Right lobe of liver (tissue), 6 donors: ENCODE data around the gene BTG2. TPM values are rescaled to one million over a fixed set of nuclear protein-coding genes. Genes with fewer than 3 reads are reported as not detected.

Source experiments
- ATAC-seq, 4 donors: fragments of 200-7000 bp; cut with Tn5 transposase; one replicate each; pipeline ENCODE4 v1.9.1; 2020; ENCODE audit warnings: mild to moderate bottlenecking in 4 of 4, moderate library complexity in 4 of 4
- DNase-seq, 3 donors: peaks; one replicate each; pipeline ENCODE4 v3.0.0-alpha.2; 2020
- H3K27ac ChIP-seq, 3 donors: fragments of 200-600 bp; one replicate each; pipeline ENCODE4 v1.8.0; 2022
- H3K27me3 ChIP-seq, 2 donors: fragments of 200-600 bp; one replicate each; pipeline ENCODE4 v1.8.0; 2022
- H3K36me3 ChIP-seq, 4 donors: fragments of 200-600 bp; sonication (generic) in 1 of 4; one replicate each; pipeline versions ENCODE4 v1.5.1 to v1.8.0; 2017 to 2022; ENCODE audit warnings: control low read depth in 1 of 4
- H3K4me1 ChIP-seq, 4 donors: fragments of 200-600 bp; sonication (generic) in 1 of 4; one replicate each; pipeline versions ENCODE4 v1.5.1 to v1.8.0; 2017 to 2022; ENCODE audit warnings: control low read depth in 1 of 4
- H3K4me3 ChIP-seq, 3 donors: fragments of 200-600 bp; one replicate each; pipeline ENCODE4 v1.8.0; 2022
- H3K9me3 ChIP-seq, 4 donors: fragments of 200-600 bp; sonication (generic) in 1 of 4; one replicate each; pipeline versions ENCODE4 v1.5.1 to v1.8.0; 2017 to 2022; ENCODE audit warnings: control low read depth in 1 of 4
- POLR2A ChIP-seq: fragments of 450-650 bp; IDR thresholded peaks from one replicate; pipeline ENCODE4 v1.6.1; 2017; ENCODE audit warnings: antibody characterized with exemption, mild to moderate bottlenecking
- WGBS: methylation state at CpG from one replicate; pipeline ENCODE4 v1.1.6; 2018; ENCODE audit warnings: low coverage, low lambda C conversion rate; ENCODE audit not compliant: insufficient coverage; ENCODE audit errors: missing lambda C conversion rate; 5-methylcytosine and 5-hydroxymethylcytosine counted together
- intact Hi-C, 2 donors: fragments of 100-400 bp; cut with DNase I; formaldehyde crosslinking; loops; one replicate each; pipeline versions ENCODE4 v1.11.2 to v1.14.1; 2022
- total RNA-seq, 6 experiments: library from RNA; depleted of rRNA in 2 of 6; stranded (reverse); fragments of >200 nt in 2 of 6; fragmentation: NEBNext Ultra II Directional in 3 of 6; extraction: Animal tissue kit (Norgen Biotek cat#: 25700) in 3 of 6; gene quantifications; one replicate each; pipeline versions ENCODE4 v1.1.0 to v1.2.4, GENCODE V29; 2016 to 2023
- TF ChIP-seq, protein P1 (sequence below), 4 donors: fragments of 200-600 bp in 3 of 4; fragments of 450-650 bp in 1 of 4; IDR thresholded peaks; one replicate each; pipeline versions ENCODE4 v1.5.1 to v1.8.0; 2016 to 2022; ENCODE audit warnings: antibody characterized with exemption in 4 of 4, mild to moderate bottlenecking in 2 of 4
- donor health status: DM: no; HTN: yes; CAD: no.
- donor health status: DM: no; HTN: no; CAD: no.
- donor health status: DM: no; HTN: no; CAD: no.
- donor health status: DM: no; HTN: yes; CAD: no.
- donor health status: DM: no; HTN: yes; CAD: no.

Gene BTG2
- total RNA-seq, 6 experiments from 2014 or later = 2.0 to 11.2 (median 5.4) TPM

GRCh38 chr1:203267347-203267846 is 37.9 kb upstream of the BTG2 start:
- Histone ChIP-seq H3K9me3 (no peaks in the 10 kb centered on the region), H3K27ac (peak overlapping the region; percentile 53 to 71 (median 56)), H3K4me3 (peak overlapping the region; percentile 43 to 64 (median 64)), H3K4me1 (peaks cover 0 to 5% (median 0%) of the 10 kb centered on the region in 4 donors), H3K36me3 (no peaks in the 10 kb centered on the region), H3K27me3 (no peaks in the 10 kb centered on the region)
- TF ChIP-seq, protein P1, sequence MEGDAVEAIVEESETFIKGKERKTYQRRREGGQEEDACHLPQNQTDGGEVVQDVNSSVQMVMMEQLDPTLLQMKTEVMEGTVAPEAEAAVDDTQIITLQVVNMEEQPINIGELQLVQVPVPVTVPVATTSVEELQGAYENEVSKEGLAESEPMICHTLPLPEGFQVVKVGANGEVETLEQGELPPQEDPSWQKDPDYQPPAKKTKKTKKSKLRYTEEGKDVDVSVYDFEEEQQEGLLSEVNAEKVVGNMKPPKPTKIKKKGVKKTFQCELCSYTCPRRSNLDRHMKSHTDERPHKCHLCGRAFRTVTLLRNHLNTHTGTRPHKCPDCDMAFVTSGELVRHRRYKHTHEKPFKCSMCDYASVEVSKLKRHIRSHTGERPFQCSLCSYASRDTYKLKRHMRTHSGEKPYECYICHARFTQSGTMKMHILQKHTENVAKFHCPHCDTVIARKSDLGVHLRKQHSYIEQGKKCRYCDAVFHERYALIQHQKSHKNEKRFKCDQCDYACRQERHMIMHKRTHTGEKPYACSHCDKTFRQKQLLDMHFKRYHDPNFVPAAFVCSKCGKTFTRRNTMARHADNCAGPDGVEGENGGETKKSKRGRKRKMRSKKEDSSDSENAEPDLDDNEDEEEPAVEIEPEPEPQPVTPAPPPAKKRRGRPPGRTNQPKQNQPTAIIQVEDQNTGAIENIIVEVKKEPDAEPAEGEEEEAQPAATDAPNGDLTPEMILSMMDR (IDR thresholded peaks at IDR 0.05) = peak; percentile 89 to 97 (median 92)
- no peak for TF ChIP-seq POLR2A
- ATAC-seq = peak; percentile 91 to 93 (median 92)
- WGBS = under 1% methylated on average over 16 of the region's 20 CpGs
- peak; percentile 78 to 82 (median 80) for DNase-seq
- intact Hi-C loops = no loop called here

DNA sequence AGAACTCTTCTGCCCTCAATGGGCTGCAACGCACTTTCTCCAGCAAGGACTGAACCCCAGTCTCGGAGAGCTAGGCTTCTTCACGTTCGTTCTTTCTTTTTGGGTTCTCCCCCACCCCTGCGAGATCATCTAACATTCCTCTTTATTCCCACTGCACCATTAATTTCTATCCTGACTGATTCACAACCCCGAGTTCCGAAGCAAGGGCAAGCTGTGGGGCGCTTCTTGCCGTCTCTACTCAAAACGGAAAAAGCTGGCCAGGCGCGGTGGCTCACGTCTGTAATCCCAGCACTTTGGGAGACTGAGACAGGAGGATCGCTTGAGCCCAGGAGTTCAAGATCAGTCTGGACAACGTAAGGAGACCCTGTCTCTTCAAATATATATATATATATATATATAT is 37.4 kb upstream of the BTG2 start:
- no peak for TF ChIP-seq POLR2A
- TF ChIP-seq, protein P1 (IDR thresholded peaks at IDR 0.05) = no peak
- Histone ChIP-seq H3K4me1 (peaks cover 0 to 8% (median 0%) of the 10 kb centered on the region in 4 donors), H3K9me3 (no peaks in the 10 kb centered on the region), H3K27ac (peak overlapping the region in 1 of 3 donors; percentile 71), H3K36me3 (no peaks in the 10 kb centered on the region), H3K27me3 (no peaks in the 10 kb centered on the region), H3K4me3 (peak overlapping the region in 2 of 3 donors; percentile 43 to 64)
- DNase-seq (no peak), ATAC-seq (no peak)
- WGBS = 61% methylated on average over 15 of the region's 15 CpGs
- intact Hi-C loops = no loop called here

GRCh38 chr1:203268901-203269653 is 36.2 kb upstream of the BTG2 start:
- 5% methylated on average over 4 of the region's 5 CpGs for WGBS
- TF ChIP-seq POLR2A = no peak
- TF ChIP-seq, protein P1 (IDR thresholded peaks at IDR 0.05) = peak; percentile 84 to 98 (median 87)
- Histone ChIP-seq H3K27ac (no peak overlapping the region), H3K9me3 (no peaks in the 10 kb centered on the region), H3K4me1 (peaks cover 0 to 12% (median 0%) of the 10 kb centered on the region in 4 donors), H3K36me3 (no peaks in the 10 kb centered on the region), H3K4me3 (no peak overlapping the region), H3K27me3 (no peaks in the 10 kb centered on the region)
- DNase-seq (no peak), ATAC-seq (peak; percentile 38 to 53 (median 44))
- intact Hi-C loops = no loop called here

- intact Hi-C loops = loop anchor here (5.0 to 10.0 kb wide), 4 partner anchors 63 to 232 kb away; no protein-coding TSS in a partner anchor
- WGBS = 25% methylated on average over 1 of the region's 5 CpGs
- no peak for ATAC-seq
- Histone ChIP-seq H3K27me3 (no peaks in the 10 kb centered on the region), H3K9me3 (no peaks in the 10 kb centered on the region), H3K36me3 (no peaks in the 10 kb centered on the region), H3K4me1 (peaks cover 0 to 12% (median 0%) of the 10 kb centered on the region in 4 donors), H3K4me3 (no peak overlapping the region), H3K27ac (no peak overlapping the region)
- DNase-seq = no peak
- TF ChIP-seq, protein P1 (IDR thresholded peaks at IDR 0.05) = no peak
- no peak for TF ChIP-seq POLR2A
Observed at GRCh38 chr1:203269654-203270020, 35.7 kb upstream of the BTG2 start.
